Fibroblast of skin of right quadriceps (primary cell): ENCODE results near the gene ZNF512.
"Not testable (repeated sequence)": the region's sequence is repeated elsewhere in the genome, so short reads cannot be mapped to it uniquely, and the experiment has no call there.

Experiments used
- DNase-seq: peaks from one replicate; pipeline ENCODE4 v3.0.0-alpha.2; 2013

ZNF512 gene, protein sequence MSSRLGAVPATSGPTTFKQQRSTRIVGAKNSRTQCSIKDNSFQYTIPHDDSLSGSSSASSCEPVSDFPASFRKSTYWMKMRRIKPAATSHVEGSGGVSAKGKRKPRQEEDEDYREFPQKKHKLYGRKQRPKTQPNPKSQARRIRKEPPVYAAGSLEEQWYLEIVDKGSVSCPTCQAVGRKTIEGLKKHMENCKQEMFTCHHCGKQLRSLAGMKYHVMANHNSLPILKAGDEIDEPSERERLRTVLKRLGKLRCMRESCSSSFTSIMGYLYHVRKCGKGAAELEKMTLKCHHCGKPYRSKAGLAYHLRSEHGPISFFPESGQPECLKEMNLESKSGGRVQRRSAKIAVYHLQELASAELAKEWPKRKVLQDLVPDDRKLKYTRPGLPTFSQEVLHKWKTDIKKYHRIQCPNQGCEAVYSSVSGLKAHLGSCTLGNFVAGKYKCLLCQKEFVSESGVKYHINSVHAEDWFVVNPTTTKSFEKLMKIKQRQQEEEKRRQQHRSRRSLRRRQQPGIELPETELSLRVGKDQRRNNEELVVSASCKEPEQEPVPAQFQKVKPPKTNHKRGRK

DNA sequence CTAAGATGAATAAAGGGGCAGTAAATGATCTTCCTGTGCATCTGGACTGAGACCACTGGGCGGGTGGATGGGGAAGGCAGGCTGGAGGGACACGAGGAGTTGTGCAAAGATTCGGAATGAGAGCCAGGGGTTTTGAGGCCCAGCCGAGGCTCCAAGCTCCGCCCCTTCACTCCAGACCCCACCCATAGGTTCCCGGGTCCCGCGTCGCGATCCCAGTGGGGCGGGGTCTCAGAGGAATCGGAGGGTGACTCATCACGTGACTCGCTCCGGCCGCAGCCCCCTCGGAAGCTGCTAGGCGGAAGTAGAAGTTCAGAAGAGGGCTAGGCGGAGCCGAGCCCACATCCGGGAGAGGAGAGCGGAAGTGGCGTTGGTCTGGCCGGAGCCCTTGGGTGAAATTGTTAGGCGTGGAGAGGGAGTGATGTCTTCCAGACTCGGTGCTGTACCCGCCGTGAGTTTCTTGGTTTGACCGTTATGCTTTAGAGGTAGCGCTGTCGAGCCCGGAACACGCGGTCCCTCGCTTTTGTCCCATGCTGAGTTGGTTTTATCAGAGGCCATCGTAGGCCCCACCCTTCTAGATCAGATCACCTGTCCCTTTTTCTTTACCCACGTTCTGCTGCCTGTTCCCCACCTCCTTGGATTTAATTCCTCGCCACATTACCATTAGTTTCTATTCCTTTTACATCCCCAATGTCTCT, at the start of gene ZNF512:
Gene ZNF512, plus strand, starts transcription at position 348 of the 695 bp plus-strand sequence. Its CDS starts 71 bp downstream, at position 419.
- DNase-seq, result peak; percentile 95

DNA sequence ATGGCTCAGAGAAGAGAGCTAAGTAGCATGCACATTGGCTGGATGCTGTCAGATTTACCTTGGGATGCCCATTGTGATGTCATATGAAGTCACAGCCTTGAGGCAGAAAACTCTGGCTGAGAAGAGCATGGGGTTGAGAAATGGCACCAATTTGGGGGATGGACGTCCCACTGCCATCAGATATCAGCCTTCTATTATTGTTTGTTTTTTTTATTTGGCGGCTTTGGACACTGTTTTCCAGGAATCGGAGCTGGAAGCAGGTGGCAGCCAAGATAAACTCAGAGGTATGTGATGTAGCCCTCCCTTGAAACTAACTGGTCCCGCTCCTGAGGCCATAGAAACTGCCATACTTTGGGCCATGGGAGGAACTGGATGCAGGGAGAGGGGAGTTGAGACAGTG, 45.6 kb upstream of the ZNF512 start:
- no peak for DNase-seq

DNA sequence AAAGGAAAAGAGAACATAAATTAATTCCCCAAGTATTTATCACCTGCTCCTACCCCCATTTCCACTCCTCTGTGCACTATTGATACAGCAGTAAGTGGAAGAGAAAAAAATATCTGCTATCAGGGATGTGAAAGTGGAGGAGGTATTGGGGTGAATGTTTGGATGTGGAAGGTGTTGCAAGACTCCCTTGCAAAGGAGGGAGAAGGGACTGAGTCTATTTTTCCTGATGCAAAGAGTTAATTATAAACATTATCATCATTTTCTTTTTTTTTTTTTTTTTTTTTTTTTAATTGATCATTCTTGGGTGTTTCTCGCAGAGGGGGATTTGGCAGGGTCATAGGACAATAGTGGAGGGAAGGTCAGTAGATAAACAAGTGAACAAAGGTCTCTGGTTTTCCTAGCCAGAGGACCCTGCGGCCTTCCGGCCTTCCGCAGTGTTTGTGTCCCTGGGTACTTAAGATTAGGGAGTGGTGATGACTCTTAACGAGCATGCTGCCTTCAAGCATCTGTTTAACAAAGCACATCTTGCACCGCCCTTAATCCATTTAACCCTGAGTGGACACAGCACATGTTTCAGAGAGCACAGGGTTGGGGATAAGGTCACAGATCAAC, 43.9 kb upstream of the ZNF512 start:
- DNase-seq, result not testable (repeated sequence)

DNA sequence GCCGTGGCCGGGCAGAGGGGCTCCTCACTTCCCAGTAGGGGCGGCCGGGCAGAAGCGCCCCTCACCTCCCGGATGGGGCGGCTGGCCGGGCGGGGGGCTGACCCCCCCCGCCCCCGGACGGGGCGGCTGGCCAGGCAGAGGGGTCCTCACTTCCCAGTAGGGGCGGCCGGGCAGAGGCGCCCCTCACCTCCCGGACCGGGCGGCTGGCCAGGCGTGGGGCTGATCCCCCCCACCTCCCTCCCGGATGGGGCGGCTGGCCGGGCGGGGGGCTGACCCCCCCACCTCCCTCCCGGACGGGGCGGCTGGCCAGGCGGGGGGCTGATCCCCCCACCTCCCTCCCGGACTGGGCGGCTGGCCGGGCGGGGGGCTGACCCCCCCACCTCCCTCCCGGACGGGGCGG, 43.2 kb upstream of the ZNF512 start:
- not testable (repeated sequence) for DNase-seq

DNA sequence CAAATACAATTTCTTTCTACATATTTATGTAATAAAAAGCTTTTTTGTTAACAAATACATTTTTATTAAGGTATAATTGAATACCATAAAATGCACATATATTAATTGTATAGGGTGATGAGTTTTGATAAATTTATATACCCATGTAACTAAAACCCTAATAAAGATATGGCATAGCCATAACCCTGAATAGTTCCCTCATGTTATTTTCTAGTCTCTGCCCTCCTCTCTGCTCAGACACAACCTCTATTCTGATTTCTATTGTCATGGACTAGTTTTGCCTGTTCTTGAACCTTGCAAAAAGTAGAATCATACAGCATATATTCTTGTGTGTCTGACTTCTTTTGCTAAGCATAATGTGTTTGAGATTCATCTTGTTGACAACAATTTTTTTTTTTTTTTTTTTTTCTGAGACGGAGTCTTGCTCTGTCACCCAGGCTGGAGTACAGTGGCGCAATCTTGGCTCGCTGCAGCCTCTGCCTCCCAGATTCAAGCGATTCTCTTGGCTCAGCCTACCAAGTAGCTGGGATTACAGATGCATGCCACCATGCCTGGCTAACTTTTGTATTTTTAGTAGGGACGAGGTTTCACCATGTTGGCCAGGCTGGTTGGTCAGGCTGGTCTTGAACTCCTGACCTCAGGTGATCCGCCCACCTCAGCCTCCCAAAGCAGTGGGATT, 38.6 kb upstream of the ZNF512 start:
- DNase-seq, result no peak

DNA sequence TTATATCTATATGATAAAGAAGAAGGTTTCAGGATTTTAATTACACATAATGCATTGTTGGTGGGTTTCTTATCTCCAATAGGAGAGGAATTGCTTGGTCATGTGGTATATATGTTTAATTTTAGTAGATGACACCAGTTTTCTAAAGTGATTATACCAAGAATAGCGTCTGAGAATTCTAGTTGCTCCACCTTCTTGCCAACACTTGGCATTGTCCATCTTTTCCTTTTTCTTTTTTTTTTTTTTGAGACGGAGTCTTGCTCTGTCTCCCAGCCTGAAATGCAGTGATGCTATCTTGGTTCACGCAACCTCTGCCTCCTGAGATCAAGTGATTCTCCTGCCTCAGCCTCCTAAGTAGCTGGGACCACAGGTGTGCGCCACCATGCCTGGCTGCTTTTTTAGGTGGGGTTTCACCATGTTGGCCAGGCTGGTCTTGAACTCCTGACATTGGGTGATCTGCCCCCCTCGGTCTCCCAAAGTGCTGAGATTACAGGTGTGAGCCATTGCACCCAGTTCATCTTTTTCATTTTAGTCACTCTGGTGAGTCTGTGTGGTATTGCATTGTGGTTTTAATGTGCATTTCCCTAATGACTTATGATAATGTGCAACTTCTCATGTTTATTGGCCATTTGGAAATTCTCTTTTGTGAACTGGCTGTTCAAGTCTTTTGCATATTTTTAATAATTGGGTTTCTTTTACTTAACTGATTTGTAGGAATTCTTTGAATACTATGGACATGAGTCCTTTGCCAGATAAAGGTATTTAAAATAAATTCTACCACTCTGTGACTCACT, 37.3 kb upstream of the ZNF512 start:
- DNase-seq, result peak; percentile 44

DNA sequence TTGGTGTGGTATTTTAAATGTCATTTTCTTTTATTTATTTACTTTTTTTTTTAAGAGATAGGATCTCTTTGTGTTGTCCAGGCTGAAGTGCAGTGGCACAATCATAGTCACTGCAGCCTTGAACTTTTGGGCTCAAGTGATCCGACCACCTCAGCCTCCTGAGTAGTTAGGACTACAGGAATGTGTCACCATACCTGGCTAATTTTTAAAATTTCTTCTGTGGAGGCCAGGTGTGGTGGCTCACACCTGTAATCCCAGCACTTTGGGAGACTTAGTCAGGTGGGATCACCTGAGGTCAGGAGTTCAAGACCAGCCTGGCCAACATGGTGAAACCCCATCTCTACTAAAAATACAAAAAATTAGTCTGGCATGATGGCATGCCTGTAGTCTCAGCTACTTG, 33.5 kb upstream of the ZNF512 start:
- no peak for DNase-seq

DNA sequence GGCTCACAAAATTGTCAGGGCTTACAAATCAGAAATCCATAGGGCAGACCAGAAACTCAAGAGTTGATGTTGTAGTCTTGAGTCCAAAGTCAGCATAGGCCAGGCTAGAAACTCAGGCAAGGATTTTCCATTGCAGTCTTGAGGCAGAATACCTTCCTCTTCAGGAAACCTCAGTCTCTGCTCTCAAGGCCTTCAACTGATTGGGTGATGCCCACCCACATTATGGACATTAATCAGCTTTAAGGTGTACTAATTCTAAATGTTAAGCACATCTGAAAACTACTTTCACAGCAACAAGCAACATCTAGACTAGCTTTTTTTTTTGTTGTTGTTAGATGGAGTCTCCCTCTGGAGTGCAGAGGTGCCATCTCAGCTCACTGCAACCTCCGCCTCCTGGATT, 31.3 kb upstream of the ZNF512 start:
- DNase-seq, result no peak

DNA sequence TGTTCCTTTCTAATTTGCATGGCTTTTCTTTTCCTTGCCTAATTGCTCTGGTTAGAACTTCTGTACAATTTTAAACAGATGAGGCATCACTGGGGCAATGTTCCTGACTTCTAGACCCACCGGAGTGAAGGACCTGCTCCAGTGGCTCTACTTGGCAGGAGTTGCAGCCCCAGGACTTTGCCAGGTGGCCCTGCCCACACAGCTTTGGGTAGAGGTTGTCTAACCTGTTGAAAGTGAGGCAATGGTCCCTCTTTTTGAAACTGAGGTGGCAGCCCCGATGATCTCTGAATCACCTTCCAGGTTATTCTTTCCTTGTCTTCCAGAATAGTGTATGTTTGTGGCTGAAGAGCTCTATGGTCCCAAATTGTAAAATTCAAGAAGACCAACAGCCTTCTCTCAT, 29.9 kb upstream of the ZNF512 start:
- no peak for DNase-seq

DNA sequence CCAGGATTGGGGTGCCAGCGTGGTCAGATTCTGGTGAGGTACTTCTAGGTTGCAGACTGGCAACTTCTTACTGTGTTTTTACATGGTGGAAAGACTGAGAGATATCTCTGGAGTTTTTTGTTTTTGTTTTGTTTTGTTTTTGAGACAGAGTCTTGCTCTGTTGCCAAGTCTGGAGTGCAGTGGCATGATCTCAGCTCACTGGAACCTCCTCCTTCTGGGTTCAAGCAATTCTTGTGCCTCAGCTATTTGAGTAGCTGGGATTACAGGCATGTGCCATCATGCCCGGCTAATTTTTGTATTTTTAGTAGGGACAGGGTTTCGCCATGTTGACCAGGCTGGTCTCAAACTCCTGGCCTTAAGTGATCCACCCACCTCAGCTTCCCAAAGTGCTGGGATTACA, 28.4 kb upstream of the ZNF512 start:
- not testable (repeated sequence) for DNase-seq

DNA sequence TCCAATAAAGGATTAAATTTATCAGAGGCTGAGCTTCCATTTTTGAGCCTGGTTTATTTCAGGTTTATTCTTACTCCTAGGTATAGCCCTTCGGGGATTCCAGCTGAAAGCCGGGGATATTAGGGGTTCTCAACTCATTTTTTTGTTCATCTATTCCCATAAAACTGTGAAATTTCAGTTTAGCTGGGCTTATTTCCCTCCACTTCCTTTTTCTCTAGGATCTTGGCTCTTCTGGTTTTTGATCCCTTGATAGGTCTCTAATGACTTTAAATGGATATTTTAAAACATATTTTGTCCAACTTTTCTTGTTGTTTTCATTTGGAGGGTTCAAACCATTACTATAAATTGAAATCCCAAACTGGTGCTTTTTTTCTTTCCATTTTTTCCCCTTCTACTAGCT, 23.6 kb upstream of the ZNF512 start:
- no peak for DNase-seq

DNA sequence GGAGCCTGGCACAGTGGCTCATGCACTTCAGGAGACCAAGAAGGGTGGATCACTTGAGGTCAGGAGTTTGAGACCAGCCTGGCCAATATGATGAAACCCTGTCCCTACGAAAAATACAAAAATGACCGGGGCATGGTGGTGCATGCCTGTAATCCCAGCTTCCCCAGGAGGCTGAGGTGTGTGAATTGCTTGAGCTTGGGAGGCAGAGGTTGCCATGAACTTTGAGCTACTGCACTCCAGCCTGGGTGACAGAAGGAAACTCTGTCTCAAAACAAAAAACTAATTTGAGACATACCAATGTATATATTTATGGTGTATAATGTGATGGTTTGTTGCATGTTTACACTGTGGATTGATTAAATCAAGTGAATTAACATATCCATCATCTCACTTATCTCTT, 21.8 kb upstream of the ZNF512 start:
- no peak for DNase-seq

DNA sequence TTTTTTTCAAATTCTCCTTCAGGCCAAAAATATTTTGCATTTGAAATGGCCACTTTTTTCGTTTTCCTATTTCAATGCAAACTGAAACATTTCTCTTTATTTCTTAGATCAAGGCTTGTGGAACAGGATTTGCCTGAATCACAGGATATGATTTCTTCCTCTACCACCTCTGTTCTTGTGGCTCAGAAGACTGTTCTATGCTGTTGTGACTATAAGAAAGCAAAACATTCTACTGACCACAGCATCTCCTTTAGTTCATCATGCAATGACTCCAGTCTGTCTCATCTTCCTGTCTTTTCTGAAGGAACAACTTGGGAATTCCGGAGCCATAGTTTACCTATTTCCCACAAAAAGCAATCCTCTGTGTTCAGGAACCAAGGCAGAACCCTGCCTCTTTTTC, 16.2 kb upstream of the ZNF512 start:
- DNase-seq, result peak; percentile 72

DNA sequence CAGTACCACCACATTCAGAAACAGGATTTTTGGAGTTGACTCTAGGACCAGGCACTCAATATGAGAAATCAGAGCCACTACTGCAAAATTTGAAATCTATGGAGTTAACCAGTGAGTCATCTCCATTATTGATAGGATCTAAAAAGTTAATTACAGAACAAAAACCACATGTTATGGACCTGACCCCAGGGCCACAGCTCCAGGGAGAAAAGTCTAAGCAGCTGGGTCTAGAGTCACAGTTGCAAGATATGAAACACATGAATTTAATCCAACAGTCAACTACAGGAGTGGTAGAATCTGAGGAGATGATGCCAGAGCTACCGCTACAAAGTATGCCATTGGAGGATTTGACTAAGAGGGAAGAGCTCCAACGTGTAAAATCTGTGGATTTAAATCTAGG, 13.4 kb upstream of the ZNF512 start:
- DNase-seq, result peak; percentile 47

DNA sequence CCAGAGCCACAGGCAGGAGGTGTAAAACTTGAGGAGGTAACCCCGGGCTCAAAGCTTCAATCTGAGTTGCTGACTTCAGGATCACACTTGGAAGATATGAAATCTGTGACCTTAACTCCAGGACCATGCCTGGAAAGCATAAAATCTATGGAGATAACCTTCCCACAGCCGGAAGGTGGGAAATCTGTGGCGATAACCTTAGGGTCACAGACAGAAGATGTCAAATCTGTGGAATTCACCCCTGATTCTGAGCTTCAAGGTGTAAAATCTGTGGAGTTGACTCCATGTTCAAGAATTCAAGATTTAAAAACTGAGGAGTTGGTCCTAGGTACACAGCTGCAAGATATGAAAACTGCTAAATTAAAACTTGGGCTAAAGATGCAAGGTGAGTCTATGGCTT, 11.6 kb upstream of the ZNF512 start:
- DNase-seq, result no peak

DNA sequence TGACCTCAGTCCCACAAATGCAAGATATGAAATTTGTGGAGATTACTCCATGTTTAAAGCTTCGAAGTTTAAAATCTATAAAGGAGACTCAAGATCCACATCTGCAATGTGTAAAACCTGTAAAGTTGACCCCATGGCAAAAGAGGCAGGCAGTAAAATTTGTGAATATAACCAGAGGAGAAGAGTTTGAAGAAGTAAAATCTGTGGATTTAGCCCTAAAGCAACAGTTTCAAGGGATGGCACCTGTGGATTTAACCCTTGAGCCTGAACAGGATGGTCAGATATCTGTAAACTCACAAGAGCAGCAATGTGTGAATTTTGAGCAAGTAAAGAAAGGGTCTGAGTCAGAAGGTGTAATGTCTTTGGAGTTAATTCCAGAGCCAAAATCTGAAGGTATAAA, 11.2 kb upstream of the ZNF512 start:
- no peak for DNase-seq

DNA sequence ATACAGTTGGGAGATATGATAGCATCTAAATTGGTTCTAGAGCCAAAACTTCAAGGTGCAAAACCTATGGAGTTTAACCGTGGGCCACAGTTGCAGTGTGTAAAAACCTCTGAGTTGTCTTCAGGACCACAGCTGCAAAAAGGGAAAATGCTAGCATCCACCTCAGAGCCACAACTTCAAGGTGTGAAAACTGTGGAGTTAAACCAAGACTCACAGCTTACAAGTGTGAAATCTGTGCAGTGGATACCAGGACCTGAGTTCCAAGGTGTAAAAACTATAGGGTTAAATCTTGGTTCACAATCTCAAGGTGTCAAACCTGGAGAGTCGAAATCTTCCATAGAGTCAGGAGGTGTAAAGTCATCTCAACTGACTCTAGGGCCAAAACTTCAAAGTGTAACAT, 10.4 kb upstream of the ZNF512 start:
- DNase-seq, result no peak

DNA sequence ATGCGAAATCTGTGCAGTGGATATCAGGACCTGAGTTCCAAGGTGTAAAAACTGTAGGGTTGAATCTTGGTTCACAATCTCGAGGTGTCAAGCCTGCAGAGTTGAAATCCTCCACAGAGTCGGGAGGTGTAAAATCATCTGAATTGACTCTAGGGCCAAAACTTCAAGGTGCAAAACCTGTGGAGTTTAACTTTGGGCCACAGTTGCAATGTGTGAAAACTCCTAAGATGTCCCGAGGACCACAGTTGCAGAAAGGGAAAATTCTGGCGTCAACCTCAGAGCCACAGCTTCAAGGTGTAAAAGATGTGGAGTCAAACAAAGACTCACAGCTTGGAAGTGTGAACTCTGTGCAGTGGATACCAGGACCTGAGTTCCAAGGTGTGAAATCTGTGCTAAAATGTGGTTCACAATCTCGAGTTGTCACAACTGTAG, 9.8 kb upstream of the ZNF512 start:
- no peak for DNase-seq

DNA sequence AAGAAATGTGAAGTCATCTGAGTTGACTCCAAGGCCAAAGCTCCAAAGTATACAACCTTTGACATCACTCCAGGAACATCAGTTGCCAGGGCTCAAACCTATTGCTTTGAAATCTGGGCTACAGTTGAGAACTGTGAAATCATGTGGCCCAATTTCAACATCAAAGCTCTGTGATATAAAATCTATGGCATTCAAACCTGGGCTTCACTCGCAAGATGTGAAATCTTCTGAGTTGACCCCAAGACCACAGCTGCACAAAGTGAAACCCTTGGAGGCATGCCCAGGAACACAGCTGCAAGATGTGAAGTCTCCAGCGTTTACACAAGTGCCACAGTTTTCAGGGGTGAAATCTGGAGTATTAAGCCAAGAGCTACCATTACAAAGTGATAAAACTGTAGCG, 9.4 kb upstream of the ZNF512 start:
- DNase-seq, result no peak

DNA sequence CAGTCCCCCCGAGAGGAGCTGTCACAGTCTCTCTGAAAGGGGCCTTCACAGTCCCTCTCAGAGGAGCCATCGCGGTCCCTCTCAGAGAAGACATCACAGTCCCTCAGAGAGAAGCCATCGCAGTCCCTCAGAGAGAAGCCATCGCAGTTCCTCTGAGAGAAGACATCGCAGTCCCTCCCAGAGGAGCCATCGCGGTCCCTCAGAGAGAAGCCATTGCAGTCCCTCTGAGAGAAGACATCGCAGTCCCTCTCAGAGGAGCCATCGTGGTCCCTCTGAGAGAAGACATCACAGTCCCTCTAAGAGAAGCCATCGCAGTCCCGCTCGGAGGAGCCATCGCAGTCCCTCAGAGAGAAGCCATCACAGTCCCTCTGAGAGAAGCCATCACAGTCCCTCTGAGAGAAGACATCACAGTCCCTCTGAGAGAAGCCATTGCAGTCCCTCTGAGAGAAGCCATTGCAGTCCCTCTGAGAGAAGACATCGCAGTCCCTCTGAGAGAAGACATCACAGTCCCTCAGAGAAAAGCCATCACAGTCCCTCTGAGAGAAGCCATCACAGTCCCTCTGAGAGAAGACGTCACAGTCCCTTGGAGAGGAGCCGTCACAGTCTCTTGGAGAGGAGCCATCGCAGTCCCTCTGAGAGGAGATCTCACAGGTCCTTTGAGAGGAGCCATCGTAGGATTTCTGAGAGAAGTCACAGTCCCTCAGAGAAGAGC, 1.3 kb upstream of the ZNF512 start:
- DNase-seq, result no peak

DNA sequence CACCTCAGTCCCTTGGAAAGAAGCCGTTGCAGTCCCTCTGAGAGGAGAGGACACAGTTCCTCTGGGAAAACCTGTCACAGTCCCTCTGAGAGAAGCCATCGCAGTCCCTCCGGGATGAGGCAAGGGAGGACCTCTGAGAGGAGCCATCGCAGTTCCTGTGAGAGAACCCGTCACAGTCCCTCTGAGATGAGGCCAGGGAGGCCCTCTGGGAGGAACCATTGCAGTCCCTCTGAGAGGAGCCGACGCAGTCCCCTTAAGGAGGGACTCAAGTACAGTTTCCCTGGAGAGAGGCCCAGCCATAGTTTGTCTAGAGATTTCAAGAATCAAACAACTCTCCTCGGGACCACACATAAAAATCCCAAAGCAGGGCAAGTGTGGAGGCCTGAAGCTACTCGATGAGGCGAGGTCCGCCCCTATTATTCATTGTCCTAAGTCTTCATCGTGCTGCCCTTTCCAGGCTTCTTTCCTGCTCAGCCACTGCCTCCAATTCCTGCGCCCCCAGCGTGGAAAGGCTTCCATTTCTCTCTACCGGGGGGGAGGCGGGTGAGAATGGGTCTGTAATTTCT, 630 bp upstream of the ZNF512 start:
- DNase-seq, result no peak
